Measurements from ENCODE around the gene PRPH2. TPM values are rescaled to one million over a fixed set of nuclear protein-coding genes. Genes with fewer than 3 reads are reported as not detected.

PRPH2 gene
- total and polyA plus RNA-seq, 2 of the 13 experiments (the other 11 are each of a cell fraction or from before 2014, with no cell fraction given), result 0.03 to 0.04 TPM

- TF ChIP-seq THAP9 (CRISPR knock-in tag; IDR thresholded peaks at IDR 0.05; ENCODE audit: borderline replicate concordance) (no peak), ZNF589 (CRISPR knock-in tag; conservative IDR thresholded peaks at IDR 0.05) (no peak), PPARG (CRISPR knock-in tag; conservative IDR thresholded peaks at IDR 0.05) (0 out of 2 replicates have a peak, but pooled peaks have one; percentile 37), GTF2F1 (IDR thresholded peaks at IDR 0.05; ENCODE audit: low read length) (0 out of 2 replicates have a peak, but pooled peaks have one; percentile 28), ZNF143 (CRISPR knock-in tag; IDR thresholded peaks at IDR 0.05) (no peak), ZNF138 (CRISPR knock-in tag; IDR thresholded peaks at IDR 0.05; ENCODE audit: low read depth) (peak; percentile 80; the same call in 1 of the 2 replicates), ZNF883 (CRISPR knock-in tag; IDR thresholded peaks at IDR 0.05; ENCODE audit: not compliant biosample characterization) (peak; percentile 78), ZNF234 (CRISPR knock-in tag; conservative IDR thresholded peaks at IDR 0.05) (no peak), AFF4 (CRISPR knock-in tag; IDR thresholded peaks at IDR 0.05) (no peak; the same call in 1 of the 2 replicates), ZNF451 (CRISPR knock-in tag; IDR thresholded peaks at IDR 0.05) (peak; percentile 82; the same call in 1 of the 2 replicates), KDM5A (IDR thresholded peaks at IDR 0.05; ENCODE audit: borderline replicate concordance, low read length) (no peak; the same call in 1 of the 2 replicates), RFX3 (CRISPR knock-in tag; IDR thresholded peaks at IDR 0.05) (no peak), NFKBIZ (CRISPR knock-in tag; IDR thresholded peaks at IDR 0.05) (no peak), HMGA1 (CRISPR knock-in tag; conservative IDR thresholded peaks at IDR 0.05) (no peak)
- TF ChIP-seq, protein P1, sequence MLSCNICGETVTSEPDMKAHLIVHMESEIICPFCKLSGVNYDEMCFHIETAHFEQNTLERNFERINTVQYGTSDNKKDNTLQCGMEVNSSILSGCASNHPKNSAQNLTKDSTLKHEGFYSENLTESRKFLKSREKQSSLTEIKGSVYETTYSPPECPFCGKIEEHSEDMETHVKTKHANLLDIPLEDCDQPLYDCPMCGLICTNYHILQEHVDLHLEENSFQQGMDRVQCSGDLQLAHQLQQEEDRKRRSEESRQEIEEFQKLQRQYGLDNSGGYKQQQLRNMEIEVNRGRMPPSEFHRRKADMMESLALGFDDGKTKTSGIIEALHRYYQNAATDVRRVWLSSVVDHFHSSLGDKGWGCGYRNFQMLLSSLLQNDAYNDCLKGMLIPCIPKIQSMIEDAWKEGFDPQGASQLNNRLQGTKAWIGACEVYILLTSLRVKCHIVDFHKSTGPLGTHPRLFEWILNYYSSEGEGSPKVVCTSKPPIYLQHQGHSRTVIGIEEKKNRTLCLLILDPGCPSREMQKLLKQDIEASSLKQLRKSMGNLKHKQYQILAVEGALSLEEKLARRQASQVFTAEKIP (CRISPR knock-in tag; IDR thresholded peaks at IDR 0.05; ENCODE audit: borderline replicate concordance), result no peak
- TF ChIP-seq, protein P2, sequence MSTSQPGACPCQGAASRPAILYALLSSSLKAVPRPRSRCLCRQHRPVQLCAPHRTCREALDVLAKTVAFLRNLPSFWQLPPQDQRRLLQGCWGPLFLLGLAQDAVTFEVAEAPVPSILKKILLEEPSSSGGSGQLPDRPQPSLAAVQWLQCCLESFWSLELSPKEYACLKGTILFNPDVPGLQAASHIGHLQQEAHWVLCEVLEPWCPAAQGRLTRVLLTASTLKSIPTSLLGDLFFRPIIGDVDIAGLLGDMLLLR (CRISPR knock-in tag; IDR thresholded peaks at IDR 0.05), result peak; percentile 62; the same call in 1 of the 2 replicates
- TF ChIP-seq, protein P3, sequence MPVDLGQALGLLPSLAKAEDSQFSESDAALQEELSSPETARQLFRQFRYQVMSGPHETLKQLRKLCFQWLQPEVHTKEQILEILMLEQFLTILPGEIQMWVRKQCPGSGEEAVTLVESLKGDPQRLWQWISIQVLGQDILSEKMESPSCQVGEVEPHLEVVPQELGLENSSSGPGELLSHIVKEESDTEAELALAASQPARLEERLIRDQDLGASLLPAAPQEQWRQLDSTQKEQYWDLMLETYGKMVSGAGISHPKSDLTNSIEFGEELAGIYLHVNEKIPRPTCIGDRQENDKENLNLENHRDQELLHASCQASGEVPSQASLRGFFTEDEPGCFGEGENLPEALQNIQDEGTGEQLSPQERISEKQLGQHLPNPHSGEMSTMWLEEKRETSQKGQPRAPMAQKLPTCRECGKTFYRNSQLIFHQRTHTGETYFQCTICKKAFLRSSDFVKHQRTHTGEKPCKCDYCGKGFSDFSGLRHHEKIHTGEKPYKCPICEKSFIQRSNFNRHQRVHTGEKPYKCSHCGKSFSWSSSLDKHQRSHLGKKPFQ (CRISPR knock-in tag; IDR thresholded peaks at IDR 0.05; ENCODE audit: insufficient replicate concordance), result peak; percentile 96
Observed at GRCh38 chr6:42746463-42747391, 24.3 kb upstream of the PRPH2 start (continued).
